ENCODE results near the gene MACC1.

The MACC1 gene

GRCh38 chr7:20164425-20165145, 52.6 kb downstream of the MACC1 start:
- Histone ChIP-seq H3K27me3 (replicated peaks) (no peaks in the 10 kb centered on the region), H3K36me3 (replicated peaks) (no peaks in the 10 kb centered on the region), H3K27ac (no peak overlapping the region), H3K4me3 (ENCODE audit: low read depth, low read length) (no peak overlapping the region)
- no peak for DNase-seq
- in situ Hi-C loops (cut with HindIII; ENCODE audit: low pct_ligation_motif_present, low sequenced_read_pairs), result no loop called here
- TF ChIP-seq CTCF (IDR thresholded peaks at IDR 0.05; ENCODE audit: low read depth, low read length, missing control alignments), result no peak

GRCh38 chr7:20162665-20163064, 54.5 kb downstream of the MACC1 start:
- Histone ChIP-seq H3K36me3 (replicated peaks) (no peaks in the 10 kb centered on the region), H3K4me3 (ENCODE audit: low read depth, low read length) (no peak overlapping the region), H3K27me3 (replicated peaks) (no peaks in the 10 kb centered on the region), H3K27ac (no peak overlapping the region)
- no peak for TF ChIP-seq CTCF (IDR thresholded peaks at IDR 0.05; ENCODE audit: low read depth, low read length, missing control alignments)
- no peak for DNase-seq
- in situ Hi-C loops (cut with HindIII; ENCODE audit: low pct_ligation_motif_present, low sequenced_read_pairs), result no loop called here

- no peak for TF ChIP-seq CTCF (IDR thresholded peaks at IDR 0.05; ENCODE audit: low read depth, low read length, missing control alignments)
- Histone ChIP-seq H3K27me3 (replicated peaks) (no peaks in the 10 kb centered on the region), H3K4me3 (ENCODE audit: low read depth, low read length) (no peak overlapping the region), H3K36me3 (replicated peaks) (no peaks in the 10 kb centered on the region), H3K27ac (no peak overlapping the region)
- DNase-seq, result no peak
- in situ Hi-C loops (cut with HindIII; ENCODE audit: low pct_ligation_motif_present, low sequenced_read_pairs), result no loop called here
Observed at GRCh38 chr7:20159226-20159747, 57.9 kb downstream of the MACC1 start.

- Histone ChIP-seq H3K36me3 (replicated peaks) (no peaks in the 10 kb centered on the region), H3K27me3 (replicated peaks) (no peaks in the 10 kb centered on the region), H3K27ac (no peak overlapping the region), H3K4me3 (ENCODE audit: low read depth, low read length) (no peak overlapping the region)
- DNase-seq, result no peak
- in situ Hi-C loops (cut with HindIII; ENCODE audit: low pct_ligation_motif_present, low sequenced_read_pairs), result no loop called here
- peak; percentile 40 for TF ChIP-seq CTCF (IDR thresholded peaks at IDR 0.05; ENCODE audit: low read depth, low read length, missing control alignments)
Observed at GRCh38 chr7:20158684-20159083, 58.5 kb downstream of the MACC1 start.

- no peak for DNase-seq
- Histone ChIP-seq H3K27ac (no peak overlapping the region), H3K36me3 (replicated peaks) (no peaks in the 10 kb centered on the region), H3K4me3 (ENCODE audit: low read depth, low read length) (no peak overlapping the region), H3K27me3 (replicated peaks) (no peaks in the 10 kb centered on the region)
- in situ Hi-C loops (cut with HindIII; ENCODE audit: low pct_ligation_motif_present, low sequenced_read_pairs), result no loop called here
- no peak for TF ChIP-seq CTCF (IDR thresholded peaks at IDR 0.05; ENCODE audit: low read depth, low read length, missing control alignments)
Observed at GRCh38 chr7:20157456-20157855, 59.7 kb downstream of the MACC1 start.

- H3K36me3 ChIP-seq (replicated peaks), result no peaks in the 10 kb centered on the region
- TF ChIP-seq CTCF (IDR thresholded peaks at IDR 0.05; ENCODE audit: low read depth, low read length, missing control alignments), result no peak
- H3K4me3 ChIP-seq (ENCODE audit: low read depth, low read length), result no peak overlapping the region
- in situ Hi-C loops (cut with HindIII; ENCODE audit: low pct_ligation_motif_present, low sequenced_read_pairs), result no loop called here
- H3K27me3 ChIP-seq (replicated peaks), result no peaks in the 10 kb centered on the region
- DNase-seq, result no peak
- no peak overlapping the region for H3K27ac ChIP-seq
Observed at GRCh38 chr7:20153999-20154398, 63.2 kb downstream of the MACC1 start.
